ENCODE results near the gene ADAP1.

Gene ADAP1

DNA sequence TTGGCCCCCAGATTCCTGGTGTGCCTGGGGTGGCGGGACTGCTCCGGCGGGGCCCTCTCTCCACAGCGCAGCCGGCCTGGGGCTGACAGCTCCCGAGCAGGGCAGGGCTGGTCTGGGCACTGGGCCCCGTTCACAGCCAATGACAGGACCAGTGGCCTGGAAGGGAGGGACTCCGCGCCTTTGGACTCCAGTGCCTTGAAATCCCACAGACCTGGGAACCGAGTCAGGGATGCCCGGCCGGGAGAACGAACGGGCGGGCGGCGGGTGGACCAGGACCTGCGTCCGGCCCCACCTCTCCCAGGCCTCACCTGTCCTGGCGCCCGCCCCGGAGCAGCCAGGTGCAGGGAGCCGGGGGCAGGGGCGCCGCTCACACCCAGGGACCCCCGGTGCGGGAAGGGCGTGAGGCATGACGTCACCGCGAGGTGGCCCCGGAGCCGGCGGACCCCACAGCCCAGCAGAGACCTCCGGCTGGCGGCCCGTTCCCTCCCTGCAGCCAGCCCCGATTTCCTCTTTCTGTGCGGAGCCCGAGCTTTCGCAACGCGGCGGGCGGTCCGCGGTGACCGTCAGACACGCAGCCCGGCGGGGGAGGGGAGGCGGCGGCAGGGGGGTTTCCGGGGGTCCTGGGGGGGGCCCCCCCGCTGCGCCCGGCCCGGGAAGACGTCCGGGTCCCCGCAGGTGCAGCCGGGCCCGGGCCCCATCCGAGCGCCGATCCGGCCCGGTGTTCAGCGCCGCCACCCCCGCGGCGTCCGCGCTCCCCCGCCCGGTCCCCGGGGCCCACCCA lies 743 bp downstream of the ADAP1 start (continued):
- TF ChIP-seq, protein P1, sequence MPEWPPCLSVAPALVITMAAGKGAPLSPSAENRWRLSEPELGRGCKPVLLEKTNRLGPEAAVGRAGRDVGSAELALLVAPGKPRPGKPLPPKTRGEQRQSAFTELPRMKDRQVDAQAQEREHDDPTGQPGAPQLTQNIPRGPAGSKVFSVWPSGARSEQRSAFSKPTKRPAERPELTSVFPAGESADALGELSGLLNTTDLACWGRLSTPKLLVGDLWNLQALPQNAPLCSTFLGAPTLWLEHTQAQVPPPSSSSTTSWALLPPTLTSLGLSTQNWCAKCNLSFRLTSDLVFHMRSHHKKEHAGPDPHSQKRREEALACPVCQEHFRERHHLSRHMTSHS (tag by site-specific recombination; IDR thresholded peaks at IDR 0.05): no peak
- TF ChIP-seq GLIS2 (tag by site-specific recombination; IDR thresholded peaks at IDR 0.05) (peak; percentile 60), ZNF76 (tag by site-specific recombination; IDR thresholded peaks at IDR 0.05; ENCODE audit: borderline replicate concordance, low read depth) (no peak), SP2 (tag by site-specific recombination; IDR thresholded peaks at IDR 0.05) (peak; percentile 22; the same call in 1 of the 2 replicates), ZBTB20 (tag by site-specific recombination; IDR thresholded peaks at IDR 0.05) (peak; percentile 92), ZNF140 (tag by site-specific recombination; IDR thresholded peaks at IDR 0.05) (no peak), WT1 (tag by site-specific recombination; IDR thresholded peaks at IDR 0.05) (no peak), ZNF155 (tag by site-specific recombination; IDR thresholded peaks at IDR 0.05) (no peak), ZNF521 (tag by site-specific recombination; IDR thresholded peaks at IDR 0.05) (no peak), ZNF654 (tag by site-specific recombination; IDR thresholded peaks at IDR 0.05; ENCODE audit: low read depth) (no peak), ZNF426 (tag by site-specific recombination; IDR thresholded peaks at IDR 0.05) (no peak), ZNF843 (tag by site-specific recombination; IDR thresholded peaks at IDR 0.05) (no peak), ZNF837 (tag by site-specific recombination; IDR thresholded peaks at IDR 0.05) (no peak), ZNF184 (tag by site-specific recombination; IDR thresholded peaks at IDR 0.05) (no peak), ZSCAN30 (tag by site-specific recombination; IDR thresholded peaks at IDR 0.05) (no peak), ZNF350 (tag by site-specific recombination; IDR thresholded peaks at IDR 0.05) (no peak), ZNF292 (tag by site-specific recombination; IDR thresholded peaks at IDR 0.05; ENCODE audit: borderline replicate concordance, low read depth) (no peak), SCRT2 (tag by site-specific recombination; IDR thresholded peaks at IDR 0.05) (no peak), ZNF549 (tag by site-specific recombination; IDR thresholded peaks at IDR 0.05) (no peak), ZNF404 (tag by site-specific recombination; IDR thresholded peaks at IDR 0.05) (no peak), ZNF660 (tag by site-specific recombination; IDR thresholded peaks at IDR 0.05) (no peak)
- TF ChIP-seq, protein P2, sequence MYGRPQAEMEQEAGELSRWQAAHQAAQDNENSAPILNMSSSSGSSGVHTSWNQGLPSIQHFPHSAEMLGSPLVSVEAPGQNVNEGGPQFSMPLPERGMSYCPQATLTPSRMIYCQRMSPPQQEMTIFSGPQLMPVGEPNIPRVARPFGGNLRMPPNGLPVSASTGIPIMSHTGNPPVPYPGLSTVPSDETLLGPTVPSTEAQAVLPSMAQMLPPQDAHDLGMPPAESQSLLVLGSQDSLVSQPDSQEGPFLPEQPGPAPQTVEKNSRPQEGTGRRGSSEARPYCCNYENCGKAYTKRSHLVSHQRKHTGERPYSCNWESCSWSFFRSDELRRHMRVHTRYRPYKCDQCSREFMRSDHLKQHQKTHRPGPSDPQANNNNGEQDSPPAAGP (tag by site-specific recombination; IDR thresholded peaks at IDR 0.05): peak; percentile 27; the same call in 1 of the 2 replicates
- TF ChIP-seq, protein P3, sequence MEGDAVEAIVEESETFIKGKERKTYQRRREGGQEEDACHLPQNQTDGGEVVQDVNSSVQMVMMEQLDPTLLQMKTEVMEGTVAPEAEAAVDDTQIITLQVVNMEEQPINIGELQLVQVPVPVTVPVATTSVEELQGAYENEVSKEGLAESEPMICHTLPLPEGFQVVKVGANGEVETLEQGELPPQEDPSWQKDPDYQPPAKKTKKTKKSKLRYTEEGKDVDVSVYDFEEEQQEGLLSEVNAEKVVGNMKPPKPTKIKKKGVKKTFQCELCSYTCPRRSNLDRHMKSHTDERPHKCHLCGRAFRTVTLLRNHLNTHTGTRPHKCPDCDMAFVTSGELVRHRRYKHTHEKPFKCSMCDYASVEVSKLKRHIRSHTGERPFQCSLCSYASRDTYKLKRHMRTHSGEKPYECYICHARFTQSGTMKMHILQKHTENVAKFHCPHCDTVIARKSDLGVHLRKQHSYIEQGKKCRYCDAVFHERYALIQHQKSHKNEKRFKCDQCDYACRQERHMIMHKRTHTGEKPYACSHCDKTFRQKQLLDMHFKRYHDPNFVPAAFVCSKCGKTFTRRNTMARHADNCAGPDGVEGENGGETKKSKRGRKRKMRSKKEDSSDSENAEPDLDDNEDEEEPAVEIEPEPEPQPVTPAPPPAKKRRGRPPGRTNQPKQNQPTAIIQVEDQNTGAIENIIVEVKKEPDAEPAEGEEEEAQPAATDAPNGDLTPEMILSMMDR (tag by site-specific recombination; IDR thresholded peaks at IDR 0.05): no peak
- TF ChIP-seq, protein P4, sequence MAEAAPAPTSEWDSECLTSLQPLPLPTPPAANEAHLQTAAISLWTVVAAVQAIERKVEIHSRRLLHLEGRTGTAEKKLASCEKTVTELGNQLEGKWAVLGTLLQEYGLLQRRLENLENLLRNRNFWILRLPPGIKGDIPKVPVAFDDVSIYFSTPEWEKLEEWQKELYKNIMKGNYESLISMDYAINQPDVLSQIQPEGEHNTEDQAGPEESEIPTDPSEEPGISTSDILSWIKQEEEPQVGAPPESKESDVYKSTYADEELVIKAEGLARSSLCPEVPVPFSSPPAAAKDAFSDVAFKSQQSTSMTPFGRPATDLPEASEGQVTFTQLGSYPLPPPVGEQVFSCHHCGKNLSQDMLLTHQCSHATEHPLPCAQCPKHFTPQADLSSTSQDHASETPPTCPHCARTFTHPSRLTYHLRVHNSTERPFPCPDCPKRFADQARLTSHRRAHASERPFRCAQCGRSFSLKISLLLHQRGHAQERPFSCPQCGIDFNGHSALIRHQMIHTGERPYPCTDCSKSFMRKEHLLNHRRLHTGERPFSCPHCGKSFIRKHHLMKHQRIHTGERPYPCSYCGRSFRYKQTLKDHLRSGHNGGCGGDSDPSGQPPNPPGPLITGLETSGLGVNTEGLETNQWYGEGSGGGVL (tag by site-specific recombination; IDR thresholded peaks at IDR 0.05): no peak
- TF ChIP-seq, protein P5, sequence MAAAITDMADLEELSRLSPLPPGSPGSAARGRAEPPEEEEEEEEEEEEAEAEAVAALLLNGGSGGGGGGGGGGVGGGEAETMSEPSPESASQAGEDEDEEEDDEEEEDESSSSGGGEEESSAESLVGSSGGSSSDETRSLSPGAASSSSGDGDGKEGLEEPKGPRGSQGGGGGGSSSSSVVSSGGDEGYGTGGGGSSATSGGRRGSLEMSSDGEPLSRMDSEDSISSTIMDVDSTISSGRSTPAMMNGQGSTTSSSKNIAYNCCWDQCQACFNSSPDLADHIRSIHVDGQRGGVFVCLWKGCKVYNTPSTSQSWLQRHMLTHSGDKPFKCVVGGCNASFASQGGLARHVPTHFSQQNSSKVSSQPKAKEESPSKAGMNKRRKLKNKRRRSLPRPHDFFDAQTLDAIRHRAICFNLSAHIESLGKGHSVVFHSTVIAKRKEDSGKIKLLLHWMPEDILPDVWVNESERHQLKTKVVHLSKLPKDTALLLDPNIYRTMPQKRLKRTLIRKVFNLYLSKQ (tag by site-specific recombination; IDR thresholded peaks at IDR 0.05; ENCODE audit: borderline replicate concordance): no peak
